ENCODE data around the gene STK33.

STK33 gene

DNA sequence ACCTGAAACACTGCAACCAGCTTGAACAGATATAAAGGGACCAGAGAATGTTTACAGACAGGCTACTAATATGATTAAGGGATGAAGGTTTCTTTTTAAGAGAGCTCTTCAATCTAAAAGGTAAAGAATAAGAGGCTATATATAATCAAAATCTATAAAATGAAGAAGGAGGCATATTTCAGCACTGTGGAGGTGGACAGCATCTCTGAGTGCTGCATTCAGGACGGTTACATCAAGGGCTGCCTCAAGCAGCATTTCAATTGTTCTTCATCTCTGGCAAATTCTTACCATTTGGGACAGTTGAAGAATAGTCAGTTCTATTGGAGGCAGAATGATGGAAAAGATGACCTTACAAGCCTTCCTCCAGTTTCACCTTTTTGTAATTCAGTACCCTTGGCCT lies 190.7 kb downstream of the STK33 start:
- DNase-seq, result no peak

DNA sequence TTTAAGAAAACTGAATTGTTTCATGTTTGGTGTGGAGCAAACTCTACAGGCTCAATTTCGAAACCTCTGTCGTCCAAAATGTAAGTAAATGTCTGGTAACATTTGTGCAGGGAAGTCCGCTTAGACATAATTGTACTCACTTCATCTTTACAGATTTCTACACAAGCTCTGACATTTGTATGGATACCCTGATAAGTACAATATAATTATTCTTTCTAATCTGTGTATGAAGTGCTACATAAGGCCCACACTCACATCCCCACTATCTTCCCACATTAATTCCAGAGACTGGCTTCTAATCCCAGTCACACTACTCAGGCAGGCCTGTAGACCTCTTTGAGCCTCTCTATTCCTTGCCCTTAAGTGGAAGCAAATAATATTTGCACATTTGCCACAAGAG lies 201.1 kb downstream of the STK33 start:
- DNase-seq, result no peak

GRCh38 chr11:8392166-8392565 lies 201.9 kb downstream of the STK33 start:
- no peak for DNase-seq

- DNase-seq, result no peak
Observed at GRCh38 chr11:8390851-8391612, 203.0 kb downstream of the STK33 start.

DNA sequence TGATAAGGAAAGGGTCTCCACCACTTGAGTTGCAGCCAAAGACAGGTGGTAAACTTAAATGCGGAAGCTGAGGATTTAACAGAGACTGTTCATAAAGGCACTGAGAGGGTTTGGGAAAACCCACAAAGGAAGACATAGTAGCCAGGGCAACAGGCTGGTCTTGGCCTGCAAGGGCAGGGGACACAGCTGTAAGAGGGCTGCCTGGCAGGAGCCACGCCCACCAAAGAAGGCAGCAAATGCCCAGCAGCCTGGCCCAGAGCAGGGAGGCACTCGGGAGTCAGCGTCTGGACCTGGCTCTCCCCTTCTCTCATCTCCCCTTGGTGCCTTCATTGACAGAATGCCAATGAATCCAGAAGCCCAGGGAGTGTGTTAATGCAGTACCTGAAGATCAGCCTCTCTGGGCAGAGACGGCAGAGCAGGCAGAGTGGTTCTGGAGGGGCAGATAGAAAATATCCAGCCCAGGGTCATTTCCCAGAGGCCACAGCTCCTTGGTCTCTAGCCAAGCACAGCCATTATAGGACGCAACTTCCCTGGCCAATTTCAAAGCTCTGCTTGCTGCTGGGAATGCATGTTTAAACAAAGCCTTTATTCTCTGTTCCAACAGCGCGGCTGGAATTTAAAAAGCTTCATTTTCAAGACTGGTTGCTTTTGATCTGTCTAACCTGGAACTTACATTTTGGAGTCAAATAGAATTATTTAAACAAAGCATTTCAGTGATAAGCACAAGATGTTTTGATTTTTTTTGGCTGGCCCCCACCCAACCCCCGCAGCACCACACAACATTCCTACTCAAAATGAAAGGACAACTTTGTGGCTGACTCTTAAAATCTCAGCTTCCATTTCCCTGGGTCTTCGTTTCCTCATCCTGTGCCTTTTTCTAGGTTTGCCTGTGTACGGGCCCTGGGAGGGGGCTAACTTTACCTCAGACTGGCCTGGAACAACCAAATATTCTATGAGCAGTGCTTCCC lies 204.7 kb downstream of the STK33 start:
- no peak for DNase-seq

DNA sequence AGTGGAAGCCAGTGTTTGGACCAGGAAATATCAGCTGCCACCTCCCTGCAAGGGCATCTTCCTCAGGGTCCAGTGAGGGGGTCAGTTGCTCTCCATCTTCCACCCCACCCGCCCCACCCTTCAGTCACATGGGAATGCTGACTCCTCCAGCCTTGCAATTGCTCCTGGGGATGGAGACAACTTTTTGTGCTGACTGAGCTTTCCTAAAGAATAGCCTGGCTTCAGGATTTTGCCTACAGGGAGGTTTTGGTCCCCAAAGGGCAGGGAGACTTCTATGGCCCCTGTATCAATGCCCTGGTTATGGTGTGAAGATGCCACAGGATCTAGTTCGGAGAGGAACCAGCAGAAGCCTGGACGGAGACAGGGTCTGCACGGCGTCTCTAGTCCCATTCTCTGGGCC lies 206.3 kb downstream of the STK33 start:
- no peak for DNase-seq

GRCh38 chr11:8387141-8387540 lies 206.9 kb downstream of the STK33 start:
- no peak for DNase-seq

GRCh38 chr11:8386134-8386864 lies 207.7 kb downstream of the STK33 start:
- DNase-seq, result no peak

GRCh38 chr11:8384199-8384821 lies 209.7 kb downstream of the STK33 start:
- peak; percentile 2 for DNase-seq

DNA sequence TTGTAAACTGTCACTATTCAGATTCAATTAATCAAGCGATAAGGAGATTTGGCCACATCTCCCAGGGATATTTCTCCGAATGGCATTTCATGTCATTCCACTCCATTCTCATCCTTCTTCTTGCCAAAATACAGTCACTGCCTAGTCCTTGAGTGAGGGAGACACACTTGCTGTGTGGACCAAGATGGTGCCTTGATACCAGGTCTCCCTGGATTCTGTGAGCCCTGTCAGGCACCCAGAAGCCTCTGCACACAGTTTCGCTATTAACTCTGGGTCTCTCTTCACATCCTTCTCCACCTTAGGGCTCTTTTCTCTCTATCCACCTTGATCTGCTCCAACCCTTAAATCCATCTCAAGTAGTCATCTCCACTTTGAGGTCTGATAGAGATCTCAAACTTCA lies 210.4 kb downstream of the STK33 start:
- DNase-seq, result no peak

- no peak for DNase-seq
Observed at GRCh38 chr11:8383227-8383626, 210.8 kb downstream of the STK33 start.

DNA sequence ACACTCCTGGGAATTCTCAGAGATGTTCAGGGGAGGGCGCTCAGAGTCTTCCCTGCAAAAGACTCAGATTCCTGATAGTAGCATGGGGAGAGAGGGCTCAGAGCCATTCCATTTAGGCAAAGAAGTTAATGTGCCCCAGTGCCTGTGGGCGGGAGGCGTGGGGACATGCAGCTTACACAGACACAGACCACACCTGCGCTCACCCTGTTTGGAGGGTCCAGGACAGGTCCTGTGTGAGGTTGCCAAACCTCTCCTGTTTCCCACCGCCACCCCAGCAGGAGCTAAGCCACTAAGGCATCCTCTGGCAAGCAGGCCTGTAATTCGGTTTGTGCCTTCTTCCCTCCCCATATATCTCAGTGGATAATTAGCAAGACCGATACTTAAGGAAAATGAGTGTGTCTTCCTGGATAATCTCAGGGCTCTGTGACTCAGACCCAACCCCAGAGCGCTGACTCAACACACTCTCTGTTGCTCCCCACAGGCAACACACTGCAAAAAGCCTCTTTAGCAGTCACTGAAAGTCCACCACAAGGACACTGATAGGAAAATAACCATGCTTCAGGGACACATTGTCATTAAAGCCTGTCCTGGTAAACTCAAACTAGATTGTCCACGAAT lies 211.5 kb downstream of the STK33 start:
- no peak for DNase-seq

- DNase-seq, result no peak
Observed at GRCh38 chr11:8381871-8382396, 212.1 kb downstream of the STK33 start.

GRCh38 chr11:8381343-8381742 lies 212.7 kb downstream of the STK33 start:
- no peak for DNase-seq

DNA sequence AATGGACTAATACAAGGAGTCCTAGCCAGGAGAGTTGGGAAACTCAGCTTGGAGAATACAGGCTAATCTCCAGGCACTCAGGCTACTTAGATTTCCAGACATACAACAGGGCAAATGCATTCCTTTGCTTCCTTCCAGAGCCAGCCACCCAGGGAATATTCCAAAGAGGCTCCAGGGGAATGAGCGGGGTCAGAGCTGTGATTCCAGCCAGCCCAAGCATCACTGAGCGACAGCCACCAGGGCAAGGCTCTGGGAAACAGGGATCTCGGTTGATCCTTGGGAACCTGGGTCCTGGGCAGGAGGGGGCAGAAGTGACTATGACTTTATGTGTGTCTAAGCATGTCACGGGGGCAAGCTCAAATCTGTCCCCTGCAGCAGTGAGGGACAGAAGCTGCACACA lies 218.1 kb downstream of the STK33 start:
- DNase-seq, result no peak

DNA sequence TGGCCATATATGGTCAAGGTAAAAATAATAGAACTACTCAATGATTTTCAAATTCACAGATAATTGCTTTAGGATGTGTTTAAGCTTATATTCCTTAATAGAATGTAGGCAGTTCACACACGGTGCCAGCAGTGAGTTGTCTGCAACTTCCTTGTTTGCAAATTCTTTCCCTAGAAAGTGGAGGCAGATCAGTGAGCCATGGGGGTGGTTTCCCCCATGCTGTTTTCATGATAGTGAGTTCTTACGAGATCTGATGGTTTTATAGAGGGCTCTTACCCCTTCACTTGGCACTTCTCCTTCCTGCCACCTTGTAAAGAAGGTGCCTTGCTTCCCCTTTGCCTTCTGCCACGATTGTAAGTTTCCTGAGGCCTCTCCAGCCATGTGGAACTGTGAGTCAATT lies 218.6 kb downstream of the STK33 start:
- no peak for DNase-seq

- DNase-seq, result no peak
Observed at GRCh38 chr11:8374716-8375115, 219.3 kb downstream of the STK33 start.

DNA sequence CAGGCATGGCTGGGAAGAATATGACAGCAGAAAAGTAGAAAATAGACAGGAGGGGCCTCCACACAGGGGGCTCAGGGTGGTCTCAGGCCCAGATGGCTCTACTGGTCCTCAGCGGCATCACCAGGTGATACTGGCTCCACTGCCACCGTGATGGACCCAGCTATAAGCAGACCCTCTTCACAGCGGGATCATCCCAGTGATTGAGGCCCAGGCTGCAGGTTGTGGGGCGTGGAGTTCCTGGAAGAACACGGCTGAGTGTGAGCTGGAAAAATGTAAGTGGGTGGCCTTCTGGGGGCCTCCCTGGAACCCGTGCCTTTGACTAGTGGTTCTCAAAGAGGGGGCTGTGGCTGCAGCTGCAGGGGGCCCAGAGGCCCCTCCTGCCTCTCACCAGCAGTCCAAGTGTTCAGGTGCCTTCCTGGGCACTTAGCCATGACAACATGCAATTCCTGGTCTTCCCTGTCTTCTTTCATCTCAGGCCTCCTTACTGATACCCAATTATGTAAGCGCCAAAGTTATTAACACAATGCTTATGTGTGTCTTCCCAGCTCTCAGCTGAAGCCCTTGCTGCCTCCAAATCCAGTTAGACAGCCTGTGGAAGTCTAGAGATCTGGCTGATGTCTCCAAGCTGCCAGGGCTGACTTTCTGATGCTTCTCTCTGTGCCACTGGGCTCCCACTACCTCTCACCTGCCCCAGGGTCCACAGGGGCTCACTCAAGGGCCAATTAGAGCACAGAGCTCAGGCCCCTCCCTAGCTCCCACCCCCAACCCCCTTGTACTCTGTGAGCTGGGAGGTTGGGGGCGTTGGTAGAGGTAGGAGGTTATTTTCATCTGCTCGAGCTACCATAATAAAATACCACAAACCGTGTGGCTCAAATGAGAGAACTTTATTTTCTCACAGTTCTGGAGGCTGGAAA lies 220.3 kb downstream of the STK33 start:
- DNase-seq, result no peak

DNA sequence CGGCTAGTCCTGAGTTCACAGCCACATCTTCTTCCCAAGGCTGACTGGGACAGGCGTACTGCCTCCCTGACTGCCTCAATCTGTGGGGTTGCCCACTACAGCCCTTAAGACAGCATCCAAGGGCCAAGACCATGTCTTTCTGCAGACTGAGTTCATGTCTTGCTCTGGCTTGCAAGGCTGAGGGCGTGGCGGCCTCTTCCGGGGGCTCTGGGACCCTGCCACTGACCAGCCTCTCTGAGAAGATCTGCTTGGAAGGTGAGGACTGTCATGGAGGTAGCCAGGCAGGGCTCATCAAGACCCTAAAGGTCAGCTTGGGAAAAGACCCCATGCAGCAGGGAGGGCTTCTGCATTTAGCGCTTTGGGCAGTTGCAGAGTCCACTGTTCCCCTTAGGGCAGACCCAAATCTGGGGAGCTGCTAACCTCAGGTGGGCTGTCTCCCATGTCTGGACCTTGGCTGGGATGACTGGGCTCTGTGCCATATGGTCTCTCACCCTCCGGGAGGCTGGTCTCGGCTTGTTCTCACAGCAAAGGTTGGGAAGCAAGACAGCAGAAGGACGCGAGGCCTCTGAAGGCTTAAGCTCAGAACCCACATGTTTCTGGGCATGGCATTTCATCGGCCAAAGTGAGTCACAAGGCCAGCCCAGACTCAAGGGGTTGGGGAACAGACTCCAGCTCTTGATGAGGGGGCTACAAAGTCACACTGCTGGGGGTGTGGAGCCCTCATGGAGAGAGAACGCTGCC lies 221.2 kb downstream of the STK33 start:
- no peak for DNase-seq

- no peak for DNase-seq
Observed at GRCh38 chr11:8371516-8371884, 222.5 kb downstream of the STK33 start.
